Measurements from ENCODE around the gene LHX6. TPM values are rescaled to one million over a fixed set of nuclear protein-coding genes. Genes with fewer than 3 reads are reported as not detected.

Gene LHX6
- total RNA-seq, 1 experiment from 2014 or later: not detected

DNA sequence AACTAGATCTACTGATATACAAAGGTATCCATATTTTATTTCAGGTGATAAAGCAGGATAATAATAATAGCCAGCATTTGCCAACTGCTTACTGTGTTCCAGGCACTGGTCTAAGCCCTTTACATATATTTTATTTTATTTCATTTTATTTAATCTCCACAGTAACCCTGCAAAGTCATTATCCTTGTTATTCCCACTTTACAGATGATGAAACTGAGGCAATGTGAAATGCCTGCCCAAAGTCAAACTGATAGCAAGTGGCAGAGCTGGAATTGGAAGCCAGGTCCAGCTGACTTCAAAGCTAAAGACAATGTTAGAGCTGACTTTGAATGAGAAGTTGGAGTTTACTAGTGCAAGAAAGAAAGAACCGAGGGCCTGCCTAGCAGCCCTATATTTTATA, 44.2 kb downstream of the LHX6 start:
- no peaks in the 10 kb centered on the region for H3K27me3 ChIP-seq (ENCODE audit: low read length)
- H3K4me1 ChIP-seq (ENCODE audit: low read length): no peaks in the 10 kb centered on the region
- no peaks in the 10 kb centered on the region for H3K36me3 ChIP-seq (ENCODE audit: insufficient read depth, low read length)
- H3K9me3 ChIP-seq (ENCODE audit: low read length): no peaks in the 10 kb centered on the region
- H3K27ac ChIP-seq (ENCODE audit: low read length): no peak overlapping the region
- H3K4me3 ChIP-seq (ENCODE audit: low read length): no peak overlapping the region
- no peak overlapping the region for H2AFZ ChIP-seq (ENCODE audit: low read length)
- H3K79me2 ChIP-seq (ENCODE audit: low read length): no peaks in the 10 kb centered on the region
- no peak overlapping the region for H3K9ac ChIP-seq (ENCODE audit: low read length)
- DNase-seq: no peak
- H3K4me2 ChIP-seq (ENCODE audit: low read depth, low read length, poor library complexity, severe bottlenecking): no peak overlapping the region
- H4K20me1 ChIP-seq (ENCODE audit: insufficient read depth, low read depth, low read length): no peaks in the 10 kb centered on the region
- H3K9me2 ChIP-seq (replicated peaks; ENCODE audit: insufficient read depth, low read length): no peaks in the 10 kb centered on the region

DNA sequence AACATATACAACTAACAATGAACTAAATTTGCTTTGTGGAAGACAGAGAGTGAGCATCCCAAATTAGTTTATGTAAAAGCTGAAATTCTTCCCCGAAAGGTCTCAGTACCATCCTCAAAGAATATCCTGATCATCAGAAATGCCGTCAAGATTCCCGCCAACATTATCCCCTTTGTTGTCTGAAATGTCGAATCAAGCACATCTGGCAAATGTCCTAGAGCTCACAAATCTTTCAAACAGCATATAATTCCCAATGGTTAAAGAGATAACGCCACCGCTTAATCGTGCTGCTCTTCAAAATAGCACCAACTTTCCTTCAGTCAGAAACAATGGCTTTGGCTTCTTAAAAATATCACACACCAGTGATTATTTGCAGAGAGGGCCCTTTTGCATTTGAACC, 45.3 kb downstream of the LHX6 start:
- Histone ChIP-seq H3K4me2 (ENCODE audit: low read depth, low read length, poor library complexity, severe bottlenecking) (no peak overlapping the region), H3K9ac (ENCODE audit: low read length) (no peak overlapping the region), H3K9me3 (ENCODE audit: low read length) (no peaks in the 10 kb centered on the region), H3K4me3 (ENCODE audit: low read length) (no peak overlapping the region), H3K27ac (ENCODE audit: low read length) (no peak overlapping the region), H3K79me2 (ENCODE audit: low read length) (no peaks in the 10 kb centered on the region), H3K36me3 (ENCODE audit: insufficient read depth, low read length) (no peaks in the 10 kb centered on the region), H3K27me3 (ENCODE audit: low read length) (no peaks in the 10 kb centered on the region), H2AFZ (ENCODE audit: low read length) (no peak overlapping the region), H3K4me1 (ENCODE audit: low read length) (no peaks in the 10 kb centered on the region), H3K9me2 (replicated peaks; ENCODE audit: insufficient read depth, low read length) (no peaks in the 10 kb centered on the region), H4K20me1 (ENCODE audit: insufficient read depth, low read depth, low read length) (no peaks in the 10 kb centered on the region)
- DNase-seq: no peak

DNA sequence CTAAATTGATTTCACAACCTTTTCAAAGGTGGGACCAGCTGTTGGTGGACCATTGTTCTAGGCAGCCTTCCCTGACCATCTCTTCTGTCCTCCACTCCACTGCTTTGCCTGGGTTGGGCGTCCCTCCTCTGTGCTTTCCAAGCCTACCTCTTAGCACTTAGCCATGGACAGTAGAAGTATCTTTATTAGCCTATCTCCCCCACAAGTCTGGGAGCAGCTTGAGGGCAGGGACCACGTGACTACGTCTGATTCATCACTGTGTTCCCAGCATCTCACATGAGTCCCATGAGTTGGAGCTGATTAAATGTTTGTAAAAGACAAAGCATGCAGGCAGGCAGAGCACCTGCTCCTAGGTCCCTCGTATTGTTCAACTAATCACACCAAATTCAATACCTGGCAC, 48.1 kb downstream of the LHX6 start:
- Histone ChIP-seq H3K79me2 (ENCODE audit: low read length) (no peaks in the 10 kb centered on the region), H3K4me3 (ENCODE audit: low read length) (no peak overlapping the region), H4K20me1 (ENCODE audit: insufficient read depth, low read depth, low read length) (no peaks in the 10 kb centered on the region), H3K36me3 (ENCODE audit: insufficient read depth, low read length) (no peaks in the 10 kb centered on the region), H3K9me3 (ENCODE audit: low read length) (no peaks in the 10 kb centered on the region), H3K9ac (ENCODE audit: low read length) (no peak overlapping the region), H3K27me3 (ENCODE audit: low read length) (no peaks in the 10 kb centered on the region), H3K4me2 (ENCODE audit: low read depth, low read length, poor library complexity, severe bottlenecking) (no peak overlapping the region), H3K4me1 (ENCODE audit: low read length) (no peaks in the 10 kb centered on the region), H3K9me2 (replicated peaks; ENCODE audit: insufficient read depth, low read length) (no peaks in the 10 kb centered on the region), H3K27ac (ENCODE audit: low read length) (no peak overlapping the region), H2AFZ (ENCODE audit: low read length) (no peak overlapping the region)
- DNase-seq: no peak

DNA sequence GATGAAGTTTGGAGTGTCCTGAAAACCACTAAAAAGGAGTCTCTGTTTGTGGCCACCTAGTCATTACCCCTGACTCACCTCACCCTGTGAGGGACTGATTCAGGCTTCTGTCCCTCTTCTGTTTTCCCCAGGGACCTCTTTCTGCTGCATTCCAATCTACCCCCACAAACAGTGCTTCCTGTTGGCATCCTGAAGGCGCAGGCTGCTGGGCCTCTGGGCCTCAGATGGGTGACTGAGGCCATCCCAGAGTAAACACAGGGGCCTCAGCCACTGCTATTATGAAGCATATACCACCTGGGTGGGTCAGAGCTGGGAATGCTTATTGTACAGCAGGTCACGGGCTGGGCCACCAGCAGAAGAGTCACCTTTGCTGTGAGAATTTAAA, 49.1 kb downstream of the LHX6 start:
- Histone ChIP-seq H3K4me2 (ENCODE audit: low read depth, low read length, poor library complexity, severe bottlenecking) (no peak overlapping the region), H2AFZ (ENCODE audit: low read length) (no peak overlapping the region), H3K9me2 (replicated peaks; ENCODE audit: insufficient read depth, low read length) (no peaks in the 10 kb centered on the region)

DNA sequence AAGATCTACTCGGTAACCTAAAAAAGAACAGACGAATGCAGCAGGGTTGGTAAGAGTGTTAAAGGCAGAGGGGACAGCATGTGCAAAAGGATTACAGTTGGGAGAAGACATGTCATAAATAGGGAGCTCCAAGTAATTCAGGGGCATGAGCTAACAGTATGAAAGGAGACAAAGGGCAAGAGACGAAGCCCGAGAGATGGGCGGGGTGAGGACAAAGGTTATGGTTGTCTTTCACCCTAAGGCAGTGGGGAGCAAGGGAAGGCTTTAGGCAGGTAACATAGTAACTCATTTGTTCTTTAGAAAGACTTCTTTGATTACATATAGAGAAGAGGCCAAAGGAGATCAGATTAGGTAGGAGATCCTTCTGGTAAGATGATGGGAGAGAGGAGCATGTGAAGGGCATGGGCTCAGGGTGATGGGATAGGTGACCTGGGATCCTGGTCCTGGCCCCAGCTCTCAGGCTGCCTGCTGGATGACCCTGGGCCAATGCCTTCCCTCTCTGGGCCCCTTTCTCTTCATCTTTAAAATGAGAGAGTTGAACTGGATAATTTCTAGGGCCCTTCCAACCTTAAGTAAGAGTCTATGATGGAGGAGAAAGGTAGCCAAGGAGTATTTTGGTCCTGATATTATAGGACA, 49.6 kb downstream of the LHX6 start:
- H3K4me2 ChIP-seq (ENCODE audit: low read depth, low read length, poor library complexity, severe bottlenecking): no peak overlapping the region
- H3K9me2 ChIP-seq (replicated peaks; ENCODE audit: insufficient read depth, low read length): no peaks in the 10 kb centered on the region
- no peak overlapping the region for H3K4me3 ChIP-seq (ENCODE audit: low read length)
- no peak overlapping the region for H3K27ac ChIP-seq (ENCODE audit: low read length)
- no peaks in the 10 kb centered on the region for H3K36me3 ChIP-seq (ENCODE audit: insufficient read depth, low read length)
- no peaks in the 10 kb centered on the region for H3K79me2 ChIP-seq (ENCODE audit: low read length)
- H3K27me3 ChIP-seq (ENCODE audit: low read length): no peaks in the 10 kb centered on the region
- no peak overlapping the region for H2AFZ ChIP-seq (ENCODE audit: low read length)
- no peaks in the 10 kb centered on the region for H4K20me1 ChIP-seq (ENCODE audit: insufficient read depth, low read depth, low read length)
- no peaks in the 10 kb centered on the region for H3K9me3 ChIP-seq (ENCODE audit: low read length)
- H3K9ac ChIP-seq (ENCODE audit: low read length): no peak overlapping the region
- DNase-seq: no peak
- H3K4me1 ChIP-seq (ENCODE audit: low read length): no peaks in the 10 kb centered on the region

More for the DNA sequence above, 49.1 kb downstream of the LHX6 start:
- Histone ChIP-seq H3K4me1 (ENCODE audit: low read length) (no peaks in the 10 kb centered on the region), H4K20me1 (ENCODE audit: insufficient read depth, low read depth, low read length) (no peaks in the 10 kb centered on the region), H3K36me3 (ENCODE audit: insufficient read depth, low read length) (no peaks in the 10 kb centered on the region), H3K9ac (ENCODE audit: low read length) (no peak overlapping the region), H3K4me3 (ENCODE audit: low read length) (no peak overlapping the region), H3K27ac (ENCODE audit: low read length) (no peak overlapping the region), H3K9me3 (ENCODE audit: low read length) (no peaks in the 10 kb centered on the region), H3K27me3 (ENCODE audit: low read length) (no peaks in the 10 kb centered on the region), H3K79me2 (ENCODE audit: low read length) (no peaks in the 10 kb centered on the region)
- DNase-seq: no peak

DNA sequence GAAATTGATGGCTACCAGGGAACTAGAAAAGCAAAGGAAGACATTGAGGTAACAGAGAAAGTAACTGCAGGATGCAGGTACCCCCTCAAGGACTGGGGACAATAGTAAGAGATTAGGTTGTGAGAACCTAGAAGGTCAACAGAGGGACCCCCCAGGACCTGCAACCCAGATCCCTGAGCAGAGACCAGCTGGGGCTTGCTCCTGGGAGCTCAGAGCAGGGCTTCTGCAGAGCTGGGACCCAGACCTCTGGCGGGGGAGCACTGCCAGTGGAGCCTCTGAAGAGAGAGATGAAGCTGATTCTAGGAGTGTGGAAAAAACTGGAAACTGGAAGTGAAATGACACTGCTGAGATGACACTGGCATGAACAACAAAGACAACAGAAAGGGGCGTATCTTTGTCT, 51.8 kb downstream of the LHX6 start:
- Histone ChIP-seq H3K9me2 (replicated peaks; ENCODE audit: insufficient read depth, low read length) (no peaks in the 10 kb centered on the region), H3K4me3 (ENCODE audit: low read length) (no peak overlapping the region), H3K9ac (ENCODE audit: low read length) (no peak overlapping the region), H3K27me3 (ENCODE audit: low read length) (no peaks in the 10 kb centered on the region), H4K20me1 (ENCODE audit: insufficient read depth, low read depth, low read length) (no peaks in the 10 kb centered on the region), H3K4me1 (ENCODE audit: low read length) (no peaks in the 10 kb centered on the region), H2AFZ (ENCODE audit: low read length) (no peak overlapping the region), H3K27ac (ENCODE audit: low read length) (no peak overlapping the region), H3K36me3 (ENCODE audit: insufficient read depth, low read length) (no peaks in the 10 kb centered on the region), H3K79me2 (ENCODE audit: low read length) (no peaks in the 10 kb centered on the region), H3K4me2 (ENCODE audit: low read depth, low read length, poor library complexity, severe bottlenecking) (no peak overlapping the region), H3K9me3 (ENCODE audit: low read length) (no peaks in the 10 kb centered on the region)
- no peak for DNase-seq

DNA sequence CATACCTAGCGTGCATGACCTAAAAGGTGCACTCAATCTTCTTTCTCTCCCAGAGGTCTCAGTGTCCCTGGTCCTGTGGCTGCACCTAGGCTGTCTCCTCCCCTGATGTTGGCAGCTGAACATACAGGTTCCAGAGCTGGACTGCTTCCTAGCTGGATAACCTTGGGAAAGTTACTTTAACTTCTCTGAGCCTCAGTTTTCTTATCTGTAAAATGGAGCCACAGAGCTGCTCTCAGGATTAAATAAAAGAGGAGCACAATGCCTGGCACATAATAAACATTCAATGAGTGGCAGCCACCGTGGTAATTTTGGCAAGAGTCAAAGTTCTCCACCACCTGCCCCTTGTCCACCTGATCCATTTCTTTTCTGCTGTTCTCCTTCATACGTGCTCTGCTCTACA, 55.1 kb downstream of the LHX6 start:
- Histone ChIP-seq H3K4me1 (ENCODE audit: low read length) (no peaks in the 10 kb centered on the region), H4K20me1 (ENCODE audit: insufficient read depth, low read depth, low read length) (no peaks in the 10 kb centered on the region), H3K36me3 (ENCODE audit: insufficient read depth, low read length) (no peaks in the 10 kb centered on the region), H3K9me3 (ENCODE audit: low read length) (no peaks in the 10 kb centered on the region), H3K4me3 (ENCODE audit: low read length) (no peak overlapping the region), H3K9ac (ENCODE audit: low read length) (no peak overlapping the region), H3K9me2 (replicated peaks; ENCODE audit: insufficient read depth, low read length) (no peaks in the 10 kb centered on the region), H3K27ac (ENCODE audit: low read length) (no peak overlapping the region), H2AFZ (ENCODE audit: low read length) (no peak overlapping the region), H3K27me3 (ENCODE audit: low read length) (no peaks in the 10 kb centered on the region), H3K79me2 (ENCODE audit: low read length) (no peaks in the 10 kb centered on the region), H3K4me2 (ENCODE audit: low read depth, low read length, poor library complexity, severe bottlenecking) (no peak overlapping the region)
- DNase-seq: no peak

DNA sequence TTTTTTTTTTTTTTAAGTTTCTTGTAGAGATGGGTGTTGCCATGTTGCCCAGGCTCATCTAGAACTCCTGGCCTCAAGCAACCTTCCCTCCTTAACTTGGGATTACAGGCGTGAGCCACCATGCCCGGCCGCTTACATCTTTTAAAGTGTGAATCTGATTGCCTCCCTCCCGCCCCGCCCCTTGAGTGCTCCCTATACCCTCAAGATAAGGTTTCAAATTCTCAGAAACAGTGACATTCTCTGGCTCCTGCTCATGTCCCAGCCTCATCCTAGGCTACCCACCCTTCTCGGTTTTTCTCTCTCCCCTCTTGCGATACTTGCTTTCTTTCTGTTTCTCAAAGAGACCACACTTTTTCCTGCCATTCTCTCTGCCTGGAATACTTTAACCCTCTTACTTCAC, 56.6 kb downstream of the LHX6 start:
- Histone ChIP-seq H3K27ac (ENCODE audit: low read length) (no peak overlapping the region), H3K9ac (ENCODE audit: low read length) (no peak overlapping the region), H2AFZ (ENCODE audit: low read length) (no peak overlapping the region), H3K9me3 (ENCODE audit: low read length) (no peaks in the 10 kb centered on the region), H3K4me3 (ENCODE audit: low read length) (no peak overlapping the region), H3K36me3 (ENCODE audit: insufficient read depth, low read length) (no peaks in the 10 kb centered on the region), H3K79me2 (ENCODE audit: low read length) (no peaks in the 10 kb centered on the region), H3K27me3 (ENCODE audit: low read length) (0 out of 2 replicates have a peak, but pooled peaks cover 5% of the 10 kb centered on the region), H3K4me2 (ENCODE audit: low read depth, low read length, poor library complexity, severe bottlenecking) (no peak overlapping the region), H3K9me2 (replicated peaks; ENCODE audit: insufficient read depth, low read length) (no peaks in the 10 kb centered on the region), H4K20me1 (ENCODE audit: insufficient read depth, low read depth, low read length) (no peaks in the 10 kb centered on the region), H3K4me1 (ENCODE audit: low read length) (no peaks in the 10 kb centered on the region)
- DNase-seq: no peak

DNA sequence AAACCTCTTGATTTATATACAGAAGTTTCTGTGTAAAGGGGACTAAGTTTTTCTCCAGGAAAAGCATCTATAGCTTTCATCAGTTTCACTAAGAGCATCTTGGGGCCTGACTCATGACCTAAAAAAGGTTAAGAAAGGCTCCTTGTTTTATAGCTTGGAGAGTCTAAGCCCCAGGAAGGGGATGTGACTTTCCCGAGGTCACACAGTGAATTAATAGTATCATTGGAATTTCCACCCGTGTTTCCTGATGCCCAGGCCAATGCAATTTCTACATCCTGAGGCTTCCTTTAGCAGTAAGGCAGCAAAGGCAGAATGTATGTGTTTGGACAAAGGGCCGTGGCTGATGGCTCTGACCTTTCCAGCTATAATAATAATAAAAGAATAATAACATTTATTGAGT, 60.4 kb downstream of the LHX6 start:
- H3K4me3 ChIP-seq (ENCODE audit: low read length): no peak overlapping the region
- H2AFZ ChIP-seq (ENCODE audit: low read length): no peak overlapping the region
- no peak overlapping the region for H3K9ac ChIP-seq (ENCODE audit: low read length)
- no peaks in the 10 kb centered on the region for H3K9me3 ChIP-seq (ENCODE audit: low read length)
- H3K4me1 ChIP-seq (ENCODE audit: low read length): no peaks in the 10 kb centered on the region
- DNase-seq: no peak
- no peak overlapping the region for H3K4me2 ChIP-seq (ENCODE audit: low read depth, low read length, poor library complexity, severe bottlenecking)
- no peaks in the 10 kb centered on the region for H3K9me2 ChIP-seq (replicated peaks; ENCODE audit: insufficient read depth, low read length)
- no peaks in the 10 kb centered on the region for H4K20me1 ChIP-seq (ENCODE audit: insufficient read depth, low read depth, low read length)
- H3K27ac ChIP-seq (ENCODE audit: low read length): no peak overlapping the region
- H3K79me2 ChIP-seq (ENCODE audit: low read length): no peaks in the 10 kb centered on the region
- H3K27me3 ChIP-seq (ENCODE audit: low read length): 0 out of 2 replicates have a peak, but pooled peaks cover 5% of the 10 kb centered on the region
- H3K36me3 ChIP-seq (ENCODE audit: insufficient read depth, low read length): no peaks in the 10 kb centered on the region

Data from Karpas-422 (cell line).